Prostate gland (tissue), 2 donors: Measurements from ENCODE around the gene ADIPOR2.

ENCODE experiments used
- CTCF ChIP-seq, 4 experiments: fragments of 200-600 bp in 2 of 4; fragments of 450-650 bp in 2 of 4; sonication (generic) in 2 of 4; IDR thresholded peaks; 1 replicate in 3 of 4; 2 replicates in 1 of 4; pipeline ENCODE4 v1.5.1; 2016 to 2019; ENCODE audit warnings: antibody characterized with exemption in 4 of 4, mild to moderate bottlenecking in 2 of 4, moderate library complexity in 2 of 4
- POLR2AphosphoS5 ChIP-seq: sonication (generic); formaldehyde crosslinking; IDR thresholded peaks from one replicate; pipeline ENCODE4 v1.6.1; 2017; ENCODE audit warnings: antibody characterized with exemption

- no peak for TF ChIP-seq POLR2AphosphoS5
- TF ChIP-seq CTCF (IDR thresholded peaks at IDR 0.05): no peak
Measured at GRCh38 chr12:1643043-1643442, 47.8 kb upstream of the ADIPOR2 start.
